HG02763 (cell line): ENCODE results near the gene CLTCL1.

Experiments used
- ATAC-seq: cut with Tn5 transposase; IDR thresholded peaks from one replicate; pipeline ENCODE4 v1.9.1; 2021; ENCODE audit warnings: mild to moderate bottlenecking, moderate library complexity; ENCODE audit not compliant: unreplicated experiment

CLTCL1 gene

DNA sequence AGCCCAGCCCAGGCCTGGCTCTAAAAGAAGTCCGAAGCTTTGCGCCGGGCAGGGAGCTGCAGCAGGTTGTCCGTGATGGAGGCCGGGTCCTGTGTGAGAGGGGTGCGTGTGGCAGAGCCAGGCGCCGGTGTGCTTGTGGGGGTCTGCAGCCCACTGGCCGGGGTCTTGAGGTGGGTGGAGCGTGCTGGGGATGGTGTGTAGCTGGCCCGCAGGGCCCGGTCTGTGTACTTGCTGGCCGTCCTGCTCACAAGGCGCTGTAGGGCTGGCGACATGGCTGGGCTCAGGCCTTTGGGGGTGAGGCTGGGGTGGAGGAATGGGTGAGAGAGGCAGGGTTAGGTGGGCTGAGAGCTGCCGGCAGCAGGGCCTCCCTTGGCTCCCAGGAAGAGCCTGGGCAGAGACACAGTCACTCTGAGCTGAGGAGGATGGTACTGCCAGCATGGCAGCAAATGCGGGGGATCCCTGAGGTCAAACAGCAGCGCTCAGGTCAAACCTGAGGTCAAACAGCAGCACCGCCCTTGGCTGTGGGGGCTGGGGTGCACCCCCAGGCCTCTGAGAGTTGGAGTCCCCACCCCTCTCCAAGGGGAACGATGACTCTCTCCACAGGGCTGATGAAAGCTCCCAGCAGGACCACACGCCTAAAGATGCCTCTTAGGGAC is 157.2 kb downstream of the CLTCL1 start:
- no peak for ATAC-seq

DNA sequence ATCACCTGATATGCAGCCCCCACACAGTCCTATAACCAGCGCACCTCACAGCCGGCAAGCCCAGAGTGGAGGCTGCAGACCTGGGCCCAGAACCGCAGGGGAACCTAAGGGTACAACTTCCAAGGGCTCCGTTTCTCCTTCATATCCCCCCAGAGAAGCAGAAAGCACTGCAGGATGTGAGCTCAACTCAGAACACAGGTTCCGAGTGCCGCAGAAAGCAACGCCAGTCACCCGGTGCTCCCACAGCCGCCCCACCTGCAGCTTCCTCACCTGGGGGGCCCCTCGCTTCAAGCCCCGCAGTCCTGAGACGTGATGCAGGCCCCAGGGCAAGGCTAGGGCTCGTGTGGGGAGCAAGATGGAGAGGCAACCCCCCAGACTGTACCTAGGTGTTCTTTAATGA is 158.0 kb downstream of the CLTCL1 start:
- no peak for ATAC-seq

DNA sequence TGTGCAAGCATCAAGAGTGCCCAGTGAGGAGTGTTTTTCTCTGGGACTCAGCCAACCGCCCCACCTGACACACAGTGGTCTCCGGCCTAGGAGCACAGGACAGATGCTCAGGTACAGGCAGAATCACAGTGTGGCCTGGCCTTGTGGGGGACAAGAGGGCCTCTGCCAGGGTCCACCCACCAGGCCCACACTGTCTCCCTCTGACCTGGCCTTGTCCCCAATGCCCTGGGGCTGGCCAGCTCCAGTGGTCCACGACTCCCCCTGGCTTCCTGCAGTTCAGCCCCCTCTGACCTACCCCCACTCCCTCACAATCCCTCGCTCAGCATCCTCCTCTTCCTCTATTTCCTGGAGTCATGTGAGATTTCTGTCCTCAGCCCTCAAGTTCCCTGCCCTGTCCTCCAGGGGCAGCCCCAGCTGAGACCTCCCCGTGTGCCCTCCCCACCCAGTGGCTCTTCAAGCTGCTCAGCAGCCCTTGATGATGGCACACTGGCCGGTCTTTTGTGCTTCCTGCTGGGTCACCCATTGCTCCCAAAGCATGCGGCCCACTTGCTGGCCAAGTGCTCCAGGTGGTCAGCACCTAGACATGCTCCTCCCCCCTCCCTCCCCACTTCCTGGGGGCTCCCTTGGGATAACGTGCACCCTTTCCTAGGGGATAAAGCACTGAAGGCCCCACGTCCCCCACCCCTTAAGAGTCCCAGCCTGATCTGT is 158.7 kb downstream of the CLTCL1 start:
- no peak for ATAC-seq

DNA sequence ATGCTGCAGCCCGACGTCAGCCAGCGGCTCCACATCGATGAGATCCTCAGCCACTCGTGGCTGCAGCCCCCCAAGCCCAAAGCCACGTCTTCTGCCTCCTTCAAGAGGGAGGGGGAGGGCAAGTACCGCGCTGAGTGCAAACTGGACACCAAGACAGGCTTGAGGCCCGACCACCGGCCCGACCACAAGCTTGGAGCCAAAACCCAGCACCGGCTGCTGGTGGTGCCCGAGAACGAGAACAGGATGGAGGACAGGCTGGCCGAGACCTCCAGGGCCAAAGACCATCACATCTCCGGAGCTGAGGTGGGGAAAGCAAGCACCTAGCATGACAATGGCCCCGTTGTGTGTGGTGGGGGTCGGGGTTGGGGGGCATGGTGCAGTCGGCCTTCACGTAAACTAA is 159.4 kb downstream of the CLTCL1 start:
- no peak for ATAC-seq

DNA sequence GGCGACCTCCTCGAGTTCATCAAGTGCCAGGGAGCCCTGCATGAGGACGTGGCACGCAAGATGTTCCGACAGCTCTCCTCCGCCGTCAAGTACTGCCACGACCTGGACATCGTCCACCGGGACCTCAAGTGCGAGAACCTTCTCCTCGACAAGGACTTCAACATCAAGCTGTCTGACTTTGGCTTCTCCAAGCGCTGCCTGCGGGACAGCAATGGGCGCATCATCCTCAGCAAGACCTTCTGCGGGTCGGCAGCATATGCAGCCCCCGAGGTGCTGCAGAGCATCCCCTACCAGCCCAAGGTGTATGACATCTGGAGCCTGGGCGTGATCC is 159.9 kb downstream of the CLTCL1 start:
- no peak for ATAC-seq

DNA sequence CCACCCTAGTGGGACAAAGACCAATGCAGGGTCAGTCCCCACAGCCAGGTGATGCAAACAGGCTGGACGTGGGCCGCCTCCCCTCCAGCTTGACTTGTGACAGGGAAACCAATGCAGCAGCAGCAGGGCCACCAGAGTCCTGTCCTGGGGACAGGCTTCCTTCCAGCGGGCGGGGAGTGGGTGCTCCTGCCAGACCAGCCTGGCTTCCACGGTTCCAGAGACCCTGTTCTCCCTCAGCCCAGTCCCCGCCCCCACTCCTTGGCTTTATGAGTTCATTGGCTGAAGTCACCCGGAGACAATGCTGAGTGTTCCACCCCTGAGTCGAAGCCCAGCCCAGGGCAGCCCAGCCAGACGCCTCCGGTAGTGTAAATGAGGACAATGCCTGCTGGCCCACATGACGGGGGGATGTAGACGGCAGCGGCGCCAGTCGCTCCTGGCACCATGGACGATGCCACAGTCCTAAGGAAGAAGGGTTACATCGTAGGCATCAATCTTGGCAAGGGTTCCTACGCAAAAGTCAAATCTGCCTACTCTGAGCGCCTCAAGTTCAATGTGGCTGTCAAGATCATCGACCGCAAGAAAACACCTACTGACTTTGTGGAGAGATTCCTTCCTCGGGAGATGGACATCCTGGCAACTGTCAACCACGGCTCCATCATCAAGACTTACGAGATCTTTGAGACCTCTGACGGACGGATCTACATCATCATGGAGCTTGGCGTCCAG is 160.4 kb downstream of the CLTCL1 start, which contains the start of gene TSSK2:
TSS of gene TSSK2 (plus strand) at position 350 of the 726 bp plus-strand sequence. CDS start at position 442, 92 bp downstream.
- ATAC-seq = no peak

DNA sequence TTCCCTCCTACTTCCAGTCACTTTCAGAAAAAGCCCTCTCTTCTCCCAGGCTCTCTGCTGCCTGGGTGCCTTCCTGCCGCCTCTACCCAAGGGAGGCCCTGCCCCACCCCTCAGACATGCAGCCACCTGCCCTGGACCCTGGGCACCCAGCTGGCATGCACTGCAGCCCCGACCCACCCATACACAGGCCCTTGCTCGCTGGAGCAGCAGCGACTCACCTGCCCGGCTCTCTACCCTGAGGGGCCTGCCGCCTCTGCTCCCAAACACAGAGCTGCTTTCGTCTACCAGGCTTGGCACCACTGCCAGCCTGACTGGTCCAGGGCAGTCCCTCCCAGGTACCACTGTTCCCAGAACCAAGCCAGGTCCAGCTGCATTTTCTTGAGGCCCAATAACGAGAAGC is 161.6 kb downstream of the CLTCL1 start:
- ATAC-seq = no peak
